Stomach (tissue), 4 donors: Measurements from ENCODE around the gene PPARA.

Experiments used
- EP300 ChIP-seq: sonication (generic); formaldehyde crosslinking; IDR thresholded peaks from one replicate; pipeline ENCODE4 v1.6.1; 2017; ENCODE audit warnings: antibody characterized with exemption
- POLR2A ChIP-seq, 4 donors: fragments of 450-650 bp; IDR thresholded peaks; one replicate each; pipeline ENCODE4 v1.6.1; 2016; ENCODE audit warnings: antibody characterized with exemption in 4 of 4, control low read depth in 2 of 4, mild to moderate bottlenecking in 1 of 4, moderate library complexity in 1 of 4

DNA sequence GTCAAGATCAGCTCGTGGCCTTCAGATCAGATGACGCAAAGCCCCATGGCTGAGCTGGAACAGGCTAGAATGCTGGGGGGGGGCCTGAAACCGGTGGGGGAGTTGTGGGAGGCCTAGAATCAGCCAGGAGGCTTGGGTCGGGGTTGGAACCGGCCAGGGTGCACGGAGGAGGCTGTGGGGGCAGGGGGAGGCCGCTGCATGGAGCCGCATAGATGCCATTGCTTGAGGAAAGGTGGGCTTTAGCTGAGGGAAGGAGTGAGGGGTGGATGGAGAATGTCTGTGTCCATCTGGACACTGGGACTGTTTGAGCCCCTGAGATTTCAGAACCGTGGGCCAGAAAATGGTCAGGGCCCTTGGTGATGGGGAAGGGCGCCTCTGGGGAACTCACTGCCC, 74.6 kb downstream of the PPARA start:
- TF ChIP-seq POLR2A (IDR thresholded peaks at IDR 0.05) (no peak), EP300 (no peak)
